ENCODE data around the gene SIPA1L3. TPM values are rescaled to one million over a fixed set of nuclear protein-coding genes. Genes with fewer than 3 reads are reported as not detected.

Gene SIPA1L3
- total and polyA plus RNA-seq, 9 of the 15 experiments (the other 6 are each of a cell fraction or from before 2014, with no cell fraction given): 0.01 to 6.1 (median 2.5) TPM

DNA sequence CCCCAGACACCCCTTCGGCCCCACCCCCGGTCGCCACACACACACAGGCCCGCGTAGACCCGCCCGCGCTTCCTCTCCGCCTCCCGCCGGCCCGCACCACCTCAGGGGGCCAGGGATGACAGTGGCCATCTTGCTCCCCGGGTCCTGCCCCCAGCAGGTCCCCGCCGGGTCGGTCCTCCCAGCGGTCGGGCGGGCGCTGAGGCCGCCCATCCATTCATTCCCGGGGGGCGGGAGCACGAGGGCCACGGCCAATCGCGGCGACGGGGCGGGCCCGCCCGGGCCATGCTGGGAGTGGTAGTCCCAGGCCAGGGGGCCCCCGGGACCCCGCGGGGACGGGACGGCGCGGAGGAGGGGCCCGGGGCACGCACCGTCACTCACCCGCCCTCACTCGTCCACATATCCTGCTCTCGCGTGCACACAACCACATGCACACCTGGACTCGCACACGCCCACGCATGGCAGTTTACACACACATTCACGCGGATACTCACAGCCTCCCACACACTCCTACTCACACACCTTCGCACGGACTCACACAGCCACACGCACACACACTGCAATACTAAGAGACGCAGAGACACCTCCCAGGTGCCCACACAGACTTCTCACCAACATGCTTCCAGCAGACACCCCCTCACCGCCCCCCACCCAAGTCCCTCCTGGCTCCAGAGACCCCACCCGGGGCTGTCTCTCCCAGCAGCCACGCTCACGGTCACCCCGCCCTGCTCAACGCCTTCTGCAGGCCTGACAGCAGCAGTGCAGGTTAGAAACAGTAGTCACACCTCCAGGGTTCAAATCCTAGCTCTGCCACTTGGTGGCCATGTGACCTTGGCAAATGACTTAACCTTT is 317.2 kb downstream of the SIPA1L3 start, which contains the start of gene DPF1 (continued):
- TF ChIP-seq, protein P1, sequence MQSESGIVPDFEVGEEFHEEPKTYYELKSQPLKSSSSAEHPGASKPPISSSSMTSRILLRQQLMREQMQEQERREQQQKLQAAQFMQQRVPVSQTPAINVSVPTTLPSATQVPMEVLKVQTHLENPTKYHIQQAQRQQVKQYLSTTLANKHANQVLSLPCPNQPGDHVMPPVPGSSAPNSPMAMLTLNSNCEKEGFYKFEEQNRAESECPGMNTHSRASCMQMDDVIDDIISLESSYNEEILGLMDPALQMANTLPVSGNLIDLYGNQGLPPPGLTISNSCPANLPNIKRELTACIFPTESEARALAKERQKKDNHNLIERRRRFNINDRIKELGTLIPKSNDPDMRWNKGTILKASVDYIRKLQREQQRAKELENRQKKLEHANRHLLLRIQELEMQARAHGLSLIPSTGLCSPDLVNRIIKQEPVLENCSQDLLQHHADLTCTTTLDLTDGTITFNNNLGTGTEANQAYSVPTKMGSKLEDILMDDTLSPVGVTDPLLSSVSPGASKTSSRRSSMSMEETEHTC (IDR thresholded peaks at IDR 0.05): peak; percentile 36; the same call in 1 of the 2 replicates
- TF ChIP-seq ZNF197 (CRISPR knock-in tag; IDR thresholded peaks at IDR 0.05; ENCODE audit: low read depth) (no peak), PHF8 (IDR thresholded peaks at IDR 0.05; ENCODE audit: borderline replicate concordance, low read length) (peak; percentile 53; the same call in 1 of the 2 replicates), MAZ (CRISPR knock-in tag; conservative IDR thresholded peaks at IDR 0.05 in 1 of 2, IDR thresholded peaks at IDR 0.05 in 1 of 2) (peak in 1 of 2 experiments; percentile 69; a peak in 2 of 4 replicates), NCOA1 (IDR thresholded peaks at IDR 0.05; ENCODE audit: low read depth) (peak; percentile 23; the same call in 1 of the 2 replicates), SAP30 (IDR thresholded peaks at IDR 0.05; ENCODE audit: borderline replicate concordance, insufficient read depth, low read depth, low read length, poor library complexity, severe bottlenecking) (peak; percentile 86), CBX1 (IDR thresholded peaks at IDR 0.05; ENCODE audit: low read depth) (no peak; the same call in none of the 2 replicates), SIX5 (IDR thresholded peaks at IDR 0.05; ENCODE audit: borderline replicate concordance in 1 of 2, insufficient read depth in 1 of 2, low read depth in 1 of 2, low read length in 2 of 2) (peak; percentile 67 to 73; a peak in 3 of 4 replicates), ZNF282 (CRISPR knock-in tag; IDR thresholded peaks at IDR 0.05) (no peak), ZNF217 (CRISPR knock-in tag; IDR thresholded peaks at IDR 0.05) (no peak)
- TF ChIP-seq, protein P2, sequence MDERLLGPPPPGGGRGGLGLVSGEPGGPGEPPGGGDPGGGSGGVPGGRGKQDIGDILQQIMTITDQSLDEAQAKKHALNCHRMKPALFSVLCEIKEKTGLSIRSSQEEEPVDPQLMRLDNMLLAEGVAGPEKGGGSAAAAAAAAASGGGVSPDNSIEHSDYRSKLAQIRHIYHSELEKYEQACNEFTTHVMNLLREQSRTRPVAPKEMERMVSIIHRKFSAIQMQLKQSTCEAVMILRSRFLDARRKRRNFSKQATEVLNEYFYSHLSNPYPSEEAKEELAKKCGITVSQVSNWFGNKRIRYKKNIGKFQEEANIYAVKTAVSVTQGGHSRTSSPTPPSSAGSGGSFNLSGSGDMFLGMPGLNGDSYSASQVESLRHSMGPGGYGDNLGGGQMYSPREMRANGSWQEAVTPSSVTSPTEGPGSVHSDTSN (CRISPR knock-in tag; IDR thresholded peaks at IDR 0.05; ENCODE audit: low read depth): no peak
- TF ChIP-seq, protein P2 (tag; conservative IDR thresholded peaks at IDR 0.05; ENCODE audit: low read depth): no peak
- TF ChIP-seq, protein P3, sequence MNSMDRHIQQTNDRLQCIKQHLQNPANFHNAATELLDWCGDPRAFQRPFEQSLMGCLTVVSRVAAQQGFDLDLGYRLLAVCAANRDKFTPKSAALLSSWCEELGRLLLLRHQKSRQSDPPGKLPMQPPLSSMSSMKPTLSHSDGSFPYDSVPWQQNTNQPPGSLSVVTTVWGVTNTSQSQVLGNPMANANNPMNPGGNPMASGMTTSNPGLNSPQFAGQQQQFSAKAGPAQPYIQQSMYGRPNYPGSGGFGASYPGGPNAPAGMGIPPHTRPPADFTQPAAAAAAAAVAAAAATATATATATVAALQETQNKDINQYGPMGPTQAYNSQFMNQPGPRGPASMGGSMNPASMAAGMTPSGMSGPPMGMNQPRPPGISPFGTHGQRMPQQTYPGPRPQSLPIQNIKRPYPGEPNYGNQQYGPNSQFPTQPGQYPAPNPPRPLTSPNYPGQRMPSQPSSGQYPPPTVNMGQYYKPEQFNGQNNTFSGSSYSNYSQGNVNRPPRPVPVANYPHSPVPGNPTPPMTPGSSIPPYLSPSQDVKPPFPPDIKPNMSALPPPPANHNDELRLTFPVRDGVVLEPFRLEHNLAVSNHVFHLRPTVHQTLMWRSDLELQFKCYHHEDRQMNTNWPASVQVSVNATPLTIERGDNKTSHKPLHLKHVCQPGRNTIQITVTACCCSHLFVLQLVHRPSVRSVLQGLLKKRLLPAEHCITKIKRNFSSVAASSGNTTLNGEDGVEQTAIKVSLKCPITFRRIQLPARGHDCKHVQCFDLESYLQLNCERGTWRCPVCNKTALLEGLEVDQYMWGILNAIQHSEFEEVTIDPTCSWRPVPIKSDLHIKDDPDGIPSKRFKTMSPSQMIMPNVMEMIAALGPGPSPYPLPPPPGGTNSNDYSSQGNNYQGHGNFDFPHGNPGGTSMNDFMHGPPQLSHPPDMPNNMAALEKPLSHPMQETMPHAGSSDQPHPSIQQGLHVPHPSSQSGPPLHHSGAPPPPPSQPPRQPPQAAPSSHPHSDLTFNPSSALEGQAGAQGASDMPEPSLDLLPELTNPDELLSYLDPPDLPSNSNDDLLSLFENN (IDR thresholded peaks at IDR 0.05; ENCODE audit: low read depth in 2 of 2, low read length in 2 of 2): no peak
- TF ChIP-seq, protein P4, sequence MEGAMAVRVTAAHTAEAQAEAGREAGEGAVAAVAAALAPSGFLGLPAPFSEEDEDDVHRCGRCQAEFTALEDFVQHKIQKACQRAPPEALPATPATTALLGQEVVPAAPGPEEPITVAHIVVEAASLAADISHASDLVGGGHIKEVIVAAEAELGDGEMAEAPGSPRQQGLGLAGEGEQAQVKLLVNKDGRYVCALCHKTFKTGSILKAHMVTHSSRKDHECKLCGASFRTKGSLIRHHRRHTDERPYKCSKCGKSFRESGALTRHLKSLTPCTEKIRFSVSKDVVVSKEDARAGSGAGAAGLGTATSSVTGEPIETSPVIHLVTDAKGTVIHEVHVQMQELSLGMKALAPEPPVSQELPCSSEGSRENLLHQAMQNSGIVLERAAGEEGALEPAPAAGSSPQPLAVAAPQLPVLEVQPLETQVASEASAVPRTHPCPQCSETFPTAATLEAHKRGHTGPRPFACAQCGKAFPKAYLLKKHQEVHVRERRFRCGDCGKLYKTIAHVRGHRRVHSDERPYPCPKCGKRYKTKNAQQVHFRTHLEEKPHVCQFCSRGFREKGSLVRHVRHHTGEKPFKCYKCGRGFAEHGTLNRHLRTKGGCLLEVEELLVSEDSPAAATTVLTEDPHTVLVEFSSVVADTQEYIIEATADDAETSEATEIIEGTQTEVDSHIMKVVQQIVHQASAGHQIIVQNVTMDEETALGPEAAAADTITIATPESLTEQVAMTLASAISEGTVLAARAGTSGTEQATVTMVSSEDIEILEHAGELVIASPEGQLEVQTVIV (CRISPR knock-in tag; IDR thresholded peaks at IDR 0.05; ENCODE audit: borderline replicate concordance): no peak

Measured in K562 (cell line).